Progenitor cell of endocrine pancreas (in vitro differentiated cells): ENCODE measurements around the gene SAMD4B. TPM values are rescaled to one million over a fixed set of nuclear protein-coding genes. Genes with fewer than 3 reads are reported as not detected.
A peak's percentile ranks its signal among the peaks of the same experiment; 100 is the strongest.

Experiments used
- DNase-seq: peaks from one replicate; pipeline ENCODE4 v3.0.0; 2021; ENCODE audit warnings: low spot score; ENCODE audit not compliant: unreplicated experiment
- H3K27ac Mint-ChIP-seq: 2 replicates; pipeline ENCODE4 v1.8.0; 2021; ENCODE audit warnings: mild to moderate bottlenecking, moderate library complexity, mixed read lengths
- H3K27me3 Mint-ChIP-seq: 2 replicates; pipeline ENCODE4 v1.8.0; 2021; ENCODE audit warnings: mixed read lengths
- H3K36me3 Mint-ChIP-seq: 2 replicates; pipeline ENCODE4 v1.8.0; 2022; ENCODE audit warnings: mixed read lengths; ENCODE audit not compliant: insufficient read depth
- H3K4me1 Mint-ChIP-seq: 2 replicates; pipeline ENCODE4 v1.8.0; 2021; ENCODE audit warnings: low read depth, mixed read lengths
- H3K4me3 Mint-ChIP-seq: 2 replicates; pipeline ENCODE4 v1.8.0; 2021; ENCODE audit warnings: low read depth, mild to moderate bottlenecking, moderate library complexity, mixed read lengths
- H3K9me3 Mint-ChIP-seq: 2 replicates; pipeline ENCODE4 v1.8.0; 2021; ENCODE audit warnings: low read depth, mixed read lengths
- CTCF ChIP-seq: fragments of 200-600 bp; sonication (generic); IDR thresholded peaks from one replicate; pipeline ENCODE4 v1.5.0; 2021; ENCODE audit warnings: antibody characterized with exemption, mild to moderate bottlenecking; ENCODE audit not compliant: unreplicated experiment
- total RNA-seq: library from RNA; stranded (reverse); gene quantifications from 2 replicates; pipeline ENCODE4 v1.2.1, GENCODE V29; 2021

Gene SAMD4B
- total RNA-seq, 1 donor from 2014 or later, result 152 TPM

- DNase-seq, result no peak
- H3K4me3 Mint-ChIP-seq, result no peak overlapping the region
- H3K9me3 Mint-ChIP-seq, result no peaks in the 10 kb centered on the region
- no peaks in the 10 kb centered on the region for H3K27me3 Mint-ChIP-seq
- peaks cover 4% of the 10 kb centered on the region for H3K36me3 Mint-ChIP-seq
- peaks cover 24% of the 10 kb centered on the region for H3K4me1 Mint-ChIP-seq
- H3K27ac Mint-ChIP-seq, result peak overlapping the region; percentile 69
- TF ChIP-seq CTCF, result no peak
Observed at GRCh38 chr19:39399668-39400050, 57.4 kb downstream of the SAMD4B start.

- Mint-ChIP-seq H3K27me3 (no peaks in the 10 kb centered on the region), H3K9me3 (no peaks in the 10 kb centered on the region), H3K36me3 (peaks cover 3% of the 10 kb centered on the region), H3K27ac (no peak overlapping the region), H3K4me3 (no peak overlapping the region), H3K4me1 (peaks cover 24% of the 10 kb centered on the region)
- no peak for DNase-seq
- TF ChIP-seq CTCF, result no peak
Observed at GRCh38 chr19:39400061-39400460, 57.8 kb downstream of the SAMD4B start.

- Mint-ChIP-seq H3K9me3 (no peaks in the 10 kb centered on the region), H3K27ac (peak overlapping the region; percentile 68), H3K36me3 (no peaks in the 10 kb centered on the region), H3K4me3 (no peak overlapping the region), H3K27me3 (no peaks in the 10 kb centered on the region), H3K4me1 (peaks cover 25% of the 10 kb centered on the region)
- no peak for TF ChIP-seq CTCF
- no peak for DNase-seq
Observed at GRCh38 chr19:39401070-39401548, 58.9 kb downstream of the SAMD4B start.

GRCh38 chr19:39401549-39402345 is 59.5 kb downstream of the SAMD4B start:
- Mint-ChIP-seq H3K36me3 (no peaks in the 10 kb centered on the region), H3K27me3 (no peaks in the 10 kb centered on the region), H3K4me1 (peaks cover 27% of the 10 kb centered on the region), H3K27ac (peak overlapping the region; percentile 96), H3K4me3 (peak overlapping the region; percentile 76), H3K9me3 (no peaks in the 10 kb centered on the region)
- TF ChIP-seq CTCF, result no peak
- no peak for DNase-seq

GRCh38 chr19:39402346-39403300 is 60.4 kb downstream of the SAMD4B start:
- Mint-ChIP-seq H3K4me3 (peak overlapping the region; percentile 76), H3K27ac (peak overlapping the region; percentile 96), H3K9me3 (no peaks in the 10 kb centered on the region), H3K4me1 (peaks cover 29% of the 10 kb centered on the region), H3K36me3 (no peaks in the 10 kb centered on the region), H3K27me3 (no peaks in the 10 kb centered on the region)
- peak; percentile 56 for DNase-seq
- no peak for TF ChIP-seq CTCF
